Middle frontal gyrus (tissue), 1 donor: Measurements from ENCODE around the gene PUS10.
A peak's percentile ranks its signal among the peaks of the same experiment; 100 is the strongest.
"Not testable (repeated sequence)": the region's sequence is repeated elsewhere in the genome, so short reads cannot be mapped to it uniquely, and the experiment has no call there.

Experiments
- DNase-seq: peaks from one replicate; pipeline ENCODE4 v3.0.0-alpha.2; 2015; ENCODE audit warnings: low spot score; ENCODE audit errors: extremely low spot score

Gene PUS10

GRCh38 chr2:61017556-61018317 lies at the start of gene PUS10, which contains the start of gene PEX13:
Gene PUS10 (minus strand): TSS chr2:61018255. CDS start chr2:61011890, 6,365 bp downstream.
Gene PEX13 (plus strand): TSS chr2:61017720. CDS start chr2:61017760, 40 bp downstream.
- DNase-seq: no peak

GRCh38 chr2:61065714-61066709 lies 48.0 kb upstream of the PUS10 start, which contains the start of gene SANBR:
Gene SANBR (plus strand): TSS chr2:61065871. CDS start chr2:61070351, 4,480 bp downstream.
- DNase-seq: peak; percentile 83

- DNase-seq: no peak
Measured at GRCh38 chr2:61059382-61059781, 41.3 kb upstream of the PUS10 start.

GRCh38 chr2:61057562-61057961 lies 39.5 kb upstream of the PUS10 start:
- no peak for DNase-seq

- DNase-seq: no peak
Measured at GRCh38 chr2:61055557-61055956, 37.5 kb upstream of the PUS10 start.

GRCh38 chr2:61045999-61046398 lies 27.9 kb upstream of the PUS10 start:
- no peak for DNase-seq

GRCh38 chr2:61045226-61045625 lies 27.2 kb upstream of the PUS10 start:
- no peak for DNase-seq

GRCh38 chr2:61044636-61045035 lies 26.6 kb upstream of the PUS10 start:
- no peak for DNase-seq

GRCh38 chr2:61042807-61043206 lies 24.8 kb upstream of the PUS10 start:
- DNase-seq: no peak

GRCh38 chr2:61036643-61037042 lies 18.6 kb upstream of the PUS10 start:
- DNase-seq: not testable (repeated sequence)

- not testable (repeated sequence) for DNase-seq
Measured at GRCh38 chr2:61034592-61034991, 16.5 kb upstream of the PUS10 start.

GRCh38 chr2:61029533-61029932 lies 11.5 kb upstream of the PUS10 start:
- no peak for DNase-seq

GRCh38 chr2:61023670-61024069 lies 5.6 kb upstream of the PUS10 start:
- no peak for DNase-seq

GRCh38 chr2:61021228-61021660 lies 3.2 kb upstream of the PUS10 start:
- no peak for DNase-seq

GRCh38 chr2:61018798-61019197 lies 743 bp upstream of the PUS10 start:
- DNase-seq: no peak

- DNase-seq: no peak
Measured at GRCh38 chr2:61018318-61018755, 282 bp upstream of the PUS10 start.

GRCh38 chr2:61017003-61017555 lies 976 bp downstream of the PUS10 start:
- DNase-seq: peak; percentile 63

GRCh38 chr2:61016392-61017002 lies 1.6 kb downstream of the PUS10 start:
- DNase-seq: no peak

- no peak for DNase-seq
Measured at GRCh38 chr2:61015976-61016375, 2.1 kb downstream of the PUS10 start.

GRCh38 chr2:61014763-61015162 lies 3.3 kb downstream of the PUS10 start:
- DNase-seq: no peak

GRCh38 chr2:61013382-61013781 lies 4.7 kb downstream of the PUS10 start:
- DNase-seq: no peak
